SK-N-SH (cell line): ENCODE data around the gene EFHC1. TPM values are rescaled to one million over a fixed set of nuclear protein-coding genes. Genes with fewer than 3 reads are reported as not detected.
A peak's percentile ranks its signal among the peaks of the same experiment; 100 is the strongest.

Source experiments
- CTCF ChIA-PET: fragments of 300-600, 350-600 bp; formaldehyde crosslinking; extraction: SDS; loops from one replicate; lab custom pipeline; 2021; lab: Yijun Ruan, JAX
- POLR2A ChIA-PET: fragments of 350-600 bp; sonication (Branson Sonifier 250); formaldehyde crosslinking; extraction: SDS; loops from one replicate; lab custom pipeline; 2020; ENCODE audit warnings: antibody characterized with exemption, inconsistent platforms; lab: Yijun Ruan, JAX
- DNase-seq: peaks from one replicate; pipeline ENCODE4 v3.0.0; 2012
- H2AFZ ChIP-seq: fragments of 200-600 bp; sonication (generic); 2 replicates; pipeline ENCODE4 v1.8.1; 2016; ENCODE audit warnings: antibody characterized with exemption, mild to moderate bottlenecking, low read depth
- H3F3A ChIP-seq: fragments of 200-600 bp; sonication (generic); replicated peaks from 2 replicates; pipeline ENCODE3; 2016; ENCODE audit warnings: antibody characterized with exemption, mild to moderate bottlenecking; ENCODE audit not compliant: insufficient read depth
- H3K27ac ChIP-seq, 2 experiments: fragments of 200-500 bp in 1 of 2; fragments of 200-600 bp in 1 of 2; sonication (Bioruptor generic) in 1 of 2; sonication (generic), shearing (Covaris generic) in 1 of 2; 2 replicates each; pipeline versions ENCODE4 v1.5.1 to v1.6.1; 2014 to 2016; ENCODE audit warnings: low read depth in 2 of 2, inconsistent platforms in 1 of 2, low read length in 1 of 2, mild to moderate bottlenecking in 1 of 2, mixed read lengths in 1 of 2
- H3K27me3 ChIP-seq: fragments of 200-600 bp; sonication (generic), shearing (Covaris generic); 2 replicates; pipeline ENCODE4 v1.6.1; 2016; ENCODE audit warnings: mixed run types; ENCODE audit not compliant: insufficient read depth
- H3K36me3 ChIP-seq, 2 experiments: fragments of 200-500 bp in 1 of 2; fragments of 200-600 bp in 1 of 2; sonication (Bioruptor generic) in 1 of 2; sonication (generic) in 1 of 2; replicated peaks in 1 of 2; 2 replicates each; pipeline versions ENCODE3 to v1.5.1; 2014 to 2016; ENCODE audit warnings: low read length in 1 of 2, mild to moderate bottlenecking in 1 of 2; ENCODE audit not compliant: insufficient read depth in 2 of 2, control insufficient read depth in 1 of 2
- H3K4me1 ChIP-seq, 2 experiments: fragments of 200-500 bp in 1 of 2; fragments of 200-600 bp in 1 of 2; sonication (Bioruptor generic) in 1 of 2; sonication (generic), shearing (Covaris generic) in 1 of 2; 2 replicates each; pipeline versions ENCODE4 v1.5.1 to v1.6.1; 2014 to 2016; ENCODE audit warnings: low read depth in 1 of 2, low read length in 1 of 2, mixed run types in 1 of 2; ENCODE audit not compliant: insufficient read depth in 2 of 2, control insufficient read depth in 1 of 2
- H3K4me2 ChIP-seq: fragments of 200-600 bp; sonication (generic), shearing (Covaris generic); 2 replicates; pipeline ENCODE4 v1.6.1; 2017; ENCODE audit warnings: mixed run types
- H3K4me3 ChIP-seq, 2 experiments: fragments of 200-500 bp in 1 of 2; fragments of 200-600 bp in 1 of 2; sonication (Bioruptor generic) in 1 of 2; sonication (generic), shearing (Covaris generic) in 1 of 2; 2 replicates each; pipeline versions ENCODE4 v1.5.1 to v1.8.1; 2014 to 2016; ENCODE audit warnings: low read depth in 2 of 2, inconsistent platforms in 1 of 2, low read length in 1 of 2, mild to moderate bottlenecking in 1 of 2, mixed read lengths in 1 of 2, moderate library complexity in 1 of 2
- H3K79me2 ChIP-seq: fragments of 200-600 bp; sonication (generic); 2 replicates; pipeline ENCODE4 v1.8.1; 2017; ENCODE audit warnings: mild to moderate bottlenecking; ENCODE audit not compliant: insufficient read depth
- H3K9ac ChIP-seq: fragments of 200-600 bp; sonication (generic); 2 replicates; pipeline ENCODE4 v1.6.1; 2017; ENCODE audit warnings: mixed run types
- H3K9me2 ChIP-seq: fragments of 200-600 bp; sonication (generic); 2 replicates; pipeline ENCODE4 v1.6.1; 2017; ENCODE audit warnings: mixed run types
- H3K9me3 ChIP-seq: fragments of 200-600 bp; sonication (generic); 2 replicates; pipeline ENCODE4 v1.6.1; 2017; ENCODE audit warnings: mixed run types, mild to moderate bottlenecking, moderate library complexity
- H4K20me1 ChIP-seq: fragments of 200-600 bp; sonication (generic); 2 replicates; pipeline ENCODE4 v1.6.1; 2017; ENCODE audit warnings: mild to moderate bottlenecking, mixed run types; ENCODE audit not compliant: insufficient read depth
- CHD2 ChIP-seq: fragments of 150-350 bp; IDR thresholded peaks from 2 replicates; pipeline ENCODE4 v1.6.1; 2018; ENCODE audit warnings: low read length; ENCODE audit not compliant: partially characterized antibody
- EP300 ChIP-seq, 2 experiments: IDR thresholded peaks; 2 replicates each; pipeline versions ENCODE4 v1.4.0 to v1.6.1; 2012; ENCODE audit warnings: borderline replicate concordance in 1 of 2, low read depth in 1 of 2, low read length in 1 of 2
- EZH2phosphoT487 ChIP-seq: fragments of 200-600 bp; sonication (generic); IDR thresholded peaks from 2 replicates; pipeline ENCODE4 v1.6.1; 2017; ENCODE audit warnings: low read depth, mixed run types, mild to moderate bottlenecking, antibody characterized with exemption, moderate library complexity, borderline replicate concordance
- FOSL2 ChIP-seq: IDR thresholded peaks from 2 replicates; pipeline ENCODE4 v1.4.0; 2012; ENCODE audit warnings: low read depth, mild to moderate bottlenecking, moderate library complexity, borderline replicate concordance
- FOXJ3 ChIP-seq: sonication (generic); formaldehyde crosslinking; IDR thresholded peaks from 2 replicates; pipeline ENCODE4 v1.5.1; 2020; ENCODE audit warnings: mild to moderate bottlenecking, missing genetic modification reagents
- FOXM1 ChIP-seq: IDR thresholded peaks from 2 replicates; pipeline ENCODE4 v1.4.0; 2012; ENCODE audit warnings: low read depth, mild to moderate bottlenecking
- GABPA ChIP-seq: IDR thresholded peaks from 2 replicates; pipeline ENCODE4 v1.4.0; 2012; ENCODE audit warnings: low read depth, mild to moderate bottlenecking
- GATA2 ChIP-seq: sonication (generic); formaldehyde crosslinking; IDR thresholded peaks from 2 replicates; pipeline ENCODE4 v1.5.0; 2020; ENCODE audit warnings: mild to moderate bottlenecking, missing genetic modification reagents
- JUND ChIP-seq: IDR thresholded peaks from 2 replicates; pipeline ENCODE4 v1.4.0; 2012
- NRF1 ChIP-seq: IDR thresholded peaks from 2 replicates; pipeline ENCODE4 v1.6.1; 2012; ENCODE audit warnings: low read depth, mild to moderate bottlenecking, low read length
- PBX3 ChIP-seq: IDR thresholded peaks from 2 replicates; pipeline ENCODE4; 2012
- POLR2AphosphoS5 ChIP-seq: IDR thresholded peaks from 2 replicates; pipeline ENCODE4 v1.6.1; 2012; ENCODE audit warnings: low read depth, low read length
- RXRA ChIP-seq: IDR thresholded peaks from 2 replicates; pipeline ENCODE4 v1.4.0; 2012; ENCODE audit warnings: low read depth, mild to moderate bottlenecking, borderline replicate concordance
- SIN3A ChIP-seq: IDR thresholded peaks from 2 replicates; pipeline ENCODE4 v1.6.1; 2012; ENCODE audit warnings: low read depth, mild to moderate bottlenecking, low read length, moderate library complexity, borderline replicate concordance
- TCF12 ChIP-seq: IDR thresholded peaks from 2 replicates; pipeline ENCODE4 v1.4.0; 2012
- WGBS: methylation state at CpG from one replicate; pipeline ENCODE4 v1.1.6; 2017; ENCODE audit warnings: low lambda C conversion rate; 5-methylcytosine and 5-hydroxymethylcytosine counted together
- polyA plus RNA-seq, 3 experiments: library from polyadenylated mRNA; depleted of rRNA; stranded (reverse); fragments of >200 nt; gene quantifications; 2 replicates each; pipeline ENCODE4 v1.2.3, GENCODE V29; 2012
- TF ChIP-seq, protein P1 (sequence below): IDR thresholded peaks from 2 replicates; pipeline ENCODE4 v1.6.1; 2012; ENCODE audit warnings: mild to moderate bottlenecking, low read depth, low read length, moderate library complexity
- TF ChIP-seq, protein P2 (sequence below): IDR thresholded peaks from 2 replicates; pipeline ENCODE4 v1.4.0; 2012; ENCODE audit warnings: low read depth
- TF ChIP-seq, protein P3 (sequence below): IDR thresholded peaks from 2 replicates; pipeline ENCODE4 v1.4.0; 2012; ENCODE audit warnings: low read depth, borderline replicate concordance

EFHC1 gene
- polyA plus RNA-seq, 1 of the 3 experiments (the other 2 are of a cell fraction) = 39.4 TPM

GRCh38 chr6:52511572-52512151, 91.5 kb downstream of the EFHC1 start:
- Histone ChIP-seq H3K9ac (peak overlapping the region; percentile 58; the same call in 1 of the 2 replicates), H3K79me2 (peaks cover 28% of the 10 kb centered on the region; the same call in 1 of the 2 replicates), H2AFZ (0 out of 2 replicates have a peak overlapping the region, but pooled peaks have one; percentile 7), H3K4me3 (no peak overlapping the region), H3K27me3 (no peaks in the 10 kb centered on the region), H4K20me1 (no peaks in the 10 kb centered on the region), H3K4me1 (peaks cover 21 to 46% of the 10 kb centered on the region in 2 experiments; a peak in 3 of 4 replicates), H3K4me2 (peak overlapping the region; percentile 48; the same call in 1 of the 2 replicates), H3F3A (peaks cover 34% of the 10 kb centered on the region), H3K36me3 (peaks cover 70 to 73% of the 10 kb centered on the region in 2 experiments), H3K9me3 (no peaks in the 10 kb centered on the region), H3K9me2 (no peaks in the 10 kb centered on the region), H3K27ac (peak overlapping the region; percentile 83 to 92)
- 81% methylated on average over 10 of the region's 12 CpGs for WGBS
- no peak for DNase-seq
- CTCF ChIA-PET = interaction anchor here (0.7 kb wide), 1 partner anchor 37 kb away, joined by 3 read pairs; no protein-coding TSS in a partner anchor
- TF ChIP-seq FOXM1 (no peak), JUND (no peak), EZH2phosphoT487 (no peak)
- POLR2A ChIA-PET = no interaction called here

GRCh38 chr6:52512199-52512598, 92.1 kb downstream of the EFHC1 start:
- Histone ChIP-seq H3K9me2 (no peaks in the 10 kb centered on the region), H3F3A (peaks cover 30% of the 10 kb centered on the region), H3K4me2 (peak overlapping the region; percentile 48; the same call in 1 of the 2 replicates), H3K9ac (peak overlapping the region; percentile 58; the same call in 1 of the 2 replicates), H3K79me2 (peaks cover 28% of the 10 kb centered on the region; the same call in 1 of the 2 replicates), H3K4me3 (no peak overlapping the region), H3K27ac (peak overlapping the region; percentile 83 to 92), H3K36me3 (peaks cover 67 to 73% of the 10 kb centered on the region in 2 experiments), H3K9me3 (no peaks in the 10 kb centered on the region), H3K4me1 (peaks cover 26 to 50% of the 10 kb centered on the region in 2 experiments), H3K27me3 (no peaks in the 10 kb centered on the region), H4K20me1 (no peaks in the 10 kb centered on the region), H2AFZ (0 out of 2 replicates have a peak overlapping the region, but pooled peaks have one; percentile 7)
- CTCF ChIA-PET = interaction anchor here (0.7 kb wide), 1 partner anchor 38 kb away, joined by 3 read pairs; no protein-coding TSS in a partner anchor
- WGBS = 13% methylated on average over 3 of the region's 4 CpGs
- DNase-seq = no peak
- POLR2A ChIA-PET = no interaction called here
- peak; percentile 83; the same call in 1 of the 2 replicates for TF ChIP-seq FOSL2
- peak; percentile 76 for TF ChIP-seq TCF12
- TF ChIP-seq PBX3 = peak; percentile 42; the same call in 1 of the 2 replicates
- TF ChIP-seq, protein P1, sequence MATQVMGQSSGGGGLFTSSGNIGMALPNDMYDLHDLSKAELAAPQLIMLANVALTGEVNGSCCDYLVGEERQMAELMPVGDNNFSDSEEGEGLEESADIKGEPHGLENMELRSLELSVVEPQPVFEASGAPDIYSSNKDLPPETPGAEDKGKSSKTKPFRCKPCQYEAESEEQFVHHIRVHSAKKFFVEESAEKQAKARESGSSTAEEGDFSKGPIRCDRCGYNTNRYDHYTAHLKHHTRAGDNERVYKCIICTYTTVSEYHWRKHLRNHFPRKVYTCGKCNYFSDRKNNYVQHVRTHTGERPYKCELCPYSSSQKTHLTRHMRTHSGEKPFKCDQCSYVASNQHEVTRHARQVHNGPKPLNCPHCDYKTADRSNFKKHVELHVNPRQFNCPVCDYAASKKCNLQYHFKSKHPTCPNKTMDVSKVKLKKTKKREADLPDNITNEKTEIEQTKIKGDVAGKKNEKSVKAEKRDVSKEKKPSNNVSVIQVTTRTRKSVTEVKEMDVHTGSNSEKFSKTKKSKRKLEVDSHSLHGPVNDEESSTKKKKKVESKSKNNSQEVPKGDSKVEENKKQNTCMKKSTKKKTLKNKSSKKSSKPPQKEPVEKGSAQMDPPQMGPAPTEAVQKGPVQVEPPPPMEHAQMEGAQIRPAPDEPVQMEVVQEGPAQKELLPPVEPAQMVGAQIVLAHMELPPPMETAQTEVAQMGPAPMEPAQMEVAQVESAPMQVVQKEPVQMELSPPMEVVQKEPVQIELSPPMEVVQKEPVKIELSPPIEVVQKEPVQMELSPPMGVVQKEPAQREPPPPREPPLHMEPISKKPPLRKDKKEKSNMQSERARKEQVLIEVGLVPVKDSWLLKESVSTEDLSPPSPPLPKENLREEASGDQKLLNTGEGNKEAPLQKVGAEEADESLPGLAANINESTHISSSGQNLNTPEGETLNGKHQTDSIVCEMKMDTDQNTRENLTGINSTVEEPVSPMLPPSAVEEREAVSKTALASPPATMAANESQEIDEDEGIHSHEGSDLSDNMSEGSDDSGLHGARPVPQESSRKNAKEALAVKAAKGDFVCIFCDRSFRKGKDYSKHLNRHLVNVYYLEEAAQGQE = peak; percentile 62
- TF ChIP-seq POLR2AphosphoS5 = no peak
- no peak for TF ChIP-seq GABPA
- TF ChIP-seq EZH2phosphoT487 = no peak
- peak; percentile 80 for TF ChIP-seq JUND
- TF ChIP-seq SIN3A = no peak
- TF ChIP-seq FOXM1 = no peak
- no peak for TF ChIP-seq GATA2 (CRISPR knock-in tag)
- no peak for TF ChIP-seq NRF1
- peak in 1 of 2 experiments; percentile 53; a peak in 1 of 4 replicates for TF ChIP-seq EP300 (IDR thresholded peaks at IDR 0.05; ENCODE audit: borderline replicate concordance in 1 of 2, low read depth in 1 of 2, low read length in 1 of 2)
- TF ChIP-seq CHD2 = no peak
- TF ChIP-seq FOXJ3 = no peak
- TF ChIP-seq, protein P2, sequence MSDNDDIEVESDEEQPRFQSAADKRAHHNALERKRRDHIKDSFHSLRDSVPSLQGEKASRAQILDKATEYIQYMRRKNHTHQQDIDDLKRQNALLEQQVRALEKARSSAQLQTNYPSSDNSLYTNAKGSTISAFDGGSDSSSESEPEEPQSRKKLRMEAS = peak; percentile 78
- TF ChIP-seq, protein P3, sequence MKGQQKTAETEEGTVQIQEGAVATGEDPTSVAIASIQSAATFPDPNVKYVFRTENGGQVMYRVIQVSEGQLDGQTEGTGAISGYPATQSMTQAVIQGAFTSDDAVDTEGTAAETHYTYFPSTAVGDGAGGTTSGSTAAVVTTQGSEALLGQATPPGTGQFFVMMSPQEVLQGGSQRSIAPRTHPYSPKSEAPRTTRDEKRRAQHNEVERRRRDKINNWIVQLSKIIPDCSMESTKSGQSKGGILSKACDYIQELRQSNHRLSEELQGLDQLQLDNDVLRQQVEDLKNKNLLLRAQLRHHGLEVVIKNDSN = no peak
- no peak for TF ChIP-seq RXRA
